ENCODE results near the gene PRKAR1B.

PRKAR1B gene

DNA sequence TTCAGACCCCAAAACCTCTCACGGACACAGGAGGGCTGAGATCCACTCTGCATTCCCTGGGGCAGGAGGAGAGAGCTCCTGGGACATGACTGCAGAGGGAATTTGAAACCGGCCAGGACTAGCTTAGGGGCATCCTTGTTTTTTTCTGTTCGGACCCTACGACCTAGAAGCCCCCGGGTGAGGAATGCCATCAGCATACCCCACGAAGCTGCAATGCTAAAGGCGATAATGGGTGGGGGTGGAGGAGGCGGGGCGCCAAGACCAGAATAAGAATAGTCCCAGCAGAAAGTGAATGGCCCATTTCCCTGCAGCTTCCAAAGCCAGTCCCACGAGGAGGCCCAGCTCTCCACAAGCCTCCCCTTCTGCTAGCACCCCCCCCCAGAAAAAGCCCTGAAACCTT lies 211.5 kb downstream of the PRKAR1B start:
- no peak for DNase-seq (ENCODE audit: low spot score)
- TF ChIP-seq, protein P1, sequence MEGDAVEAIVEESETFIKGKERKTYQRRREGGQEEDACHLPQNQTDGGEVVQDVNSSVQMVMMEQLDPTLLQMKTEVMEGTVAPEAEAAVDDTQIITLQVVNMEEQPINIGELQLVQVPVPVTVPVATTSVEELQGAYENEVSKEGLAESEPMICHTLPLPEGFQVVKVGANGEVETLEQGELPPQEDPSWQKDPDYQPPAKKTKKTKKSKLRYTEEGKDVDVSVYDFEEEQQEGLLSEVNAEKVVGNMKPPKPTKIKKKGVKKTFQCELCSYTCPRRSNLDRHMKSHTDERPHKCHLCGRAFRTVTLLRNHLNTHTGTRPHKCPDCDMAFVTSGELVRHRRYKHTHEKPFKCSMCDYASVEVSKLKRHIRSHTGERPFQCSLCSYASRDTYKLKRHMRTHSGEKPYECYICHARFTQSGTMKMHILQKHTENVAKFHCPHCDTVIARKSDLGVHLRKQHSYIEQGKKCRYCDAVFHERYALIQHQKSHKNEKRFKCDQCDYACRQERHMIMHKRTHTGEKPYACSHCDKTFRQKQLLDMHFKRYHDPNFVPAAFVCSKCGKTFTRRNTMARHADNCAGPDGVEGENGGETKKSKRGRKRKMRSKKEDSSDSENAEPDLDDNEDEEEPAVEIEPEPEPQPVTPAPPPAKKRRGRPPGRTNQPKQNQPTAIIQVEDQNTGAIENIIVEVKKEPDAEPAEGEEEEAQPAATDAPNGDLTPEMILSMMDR (IDR thresholded peaks at IDR 0.05): no peak
- peak overlapping the region; percentile 90 for H3K4me3 ChIP-seq
- peak overlapping the region; percentile 95 to 100 for H3K27ac ChIP-seq

DNA sequence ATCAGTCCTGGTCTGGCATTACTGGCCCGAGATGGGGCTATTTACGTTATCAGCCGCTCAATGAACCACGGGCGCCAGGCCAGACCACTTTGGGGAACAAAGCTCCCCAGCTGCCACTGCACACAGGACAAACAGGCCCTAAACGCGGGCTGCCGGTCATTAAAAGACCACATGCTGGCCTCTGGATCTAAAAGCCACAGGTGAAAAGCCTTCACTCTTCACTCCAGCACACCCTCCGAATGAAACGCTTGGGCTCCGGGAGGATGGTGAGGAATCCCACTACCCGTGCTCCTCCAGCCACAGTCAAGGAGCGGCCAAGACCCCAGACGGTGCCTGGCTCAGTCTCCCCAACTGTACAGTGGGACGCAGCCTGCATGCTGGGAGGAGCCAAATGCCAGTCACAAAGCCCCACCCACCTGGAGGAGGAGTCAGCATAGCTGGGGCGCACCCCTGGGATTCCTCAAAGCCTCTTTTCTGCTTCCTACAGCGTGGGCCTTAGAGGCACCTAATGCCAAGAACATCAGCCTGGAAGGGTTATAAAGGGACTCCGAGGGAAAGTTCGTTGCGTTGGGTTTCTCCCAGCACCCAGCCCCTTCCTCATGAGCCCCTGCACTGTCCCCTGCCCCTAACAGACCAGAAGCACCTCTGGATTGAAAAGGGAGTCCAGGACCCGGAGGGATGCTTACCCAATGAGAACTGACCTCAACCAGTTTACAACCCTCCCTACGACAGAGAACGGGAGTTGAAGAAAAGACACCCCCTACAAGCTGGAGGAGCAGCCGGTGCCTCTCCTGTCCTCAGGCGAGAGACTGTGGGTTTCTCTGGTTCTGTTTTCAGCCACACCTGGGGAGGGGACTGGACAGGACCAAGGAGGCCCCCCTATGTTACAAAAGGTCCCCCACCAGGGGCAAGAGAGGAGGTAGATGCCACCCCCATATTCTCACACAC lies 212.2 kb downstream of the PRKAR1B start:
- H3K27ac ChIP-seq: peak overlapping the region; percentile 95 to 100
- TF ChIP-seq, protein P1 (IDR thresholded peaks at IDR 0.05): no peak
- no peak for DNase-seq (ENCODE audit: low spot score)
- H3K4me3 ChIP-seq: peak overlapping the region; percentile 90

DNA sequence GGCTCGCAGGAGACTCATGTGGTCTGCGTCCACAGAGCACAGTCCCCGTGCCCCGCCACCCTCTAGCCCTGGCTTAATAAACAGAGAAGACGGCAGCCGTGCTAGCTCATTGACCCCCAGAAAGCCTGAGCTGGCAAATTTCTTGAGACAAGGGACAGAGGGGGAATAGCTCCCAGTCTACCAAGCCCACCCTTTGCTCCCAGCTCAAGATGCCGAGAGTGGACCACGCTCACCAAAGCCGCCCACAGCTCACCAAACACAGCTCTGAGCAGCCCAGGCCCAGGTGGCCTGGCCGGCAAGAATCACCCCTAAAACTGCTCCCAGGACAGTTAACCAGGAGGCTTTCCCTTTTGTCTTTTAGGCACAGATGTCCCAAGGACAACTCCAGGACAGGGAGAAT lies 212.8 kb downstream of the PRKAR1B start:
- DNase-seq (ENCODE audit: low spot score): no peak
- TF ChIP-seq, protein P1 (IDR thresholded peaks at IDR 0.05): no peak
- peak overlapping the region; percentile 90 for H3K4me3 ChIP-seq
- H3K27ac ChIP-seq: peak overlapping the region; percentile 95 to 100

DNA sequence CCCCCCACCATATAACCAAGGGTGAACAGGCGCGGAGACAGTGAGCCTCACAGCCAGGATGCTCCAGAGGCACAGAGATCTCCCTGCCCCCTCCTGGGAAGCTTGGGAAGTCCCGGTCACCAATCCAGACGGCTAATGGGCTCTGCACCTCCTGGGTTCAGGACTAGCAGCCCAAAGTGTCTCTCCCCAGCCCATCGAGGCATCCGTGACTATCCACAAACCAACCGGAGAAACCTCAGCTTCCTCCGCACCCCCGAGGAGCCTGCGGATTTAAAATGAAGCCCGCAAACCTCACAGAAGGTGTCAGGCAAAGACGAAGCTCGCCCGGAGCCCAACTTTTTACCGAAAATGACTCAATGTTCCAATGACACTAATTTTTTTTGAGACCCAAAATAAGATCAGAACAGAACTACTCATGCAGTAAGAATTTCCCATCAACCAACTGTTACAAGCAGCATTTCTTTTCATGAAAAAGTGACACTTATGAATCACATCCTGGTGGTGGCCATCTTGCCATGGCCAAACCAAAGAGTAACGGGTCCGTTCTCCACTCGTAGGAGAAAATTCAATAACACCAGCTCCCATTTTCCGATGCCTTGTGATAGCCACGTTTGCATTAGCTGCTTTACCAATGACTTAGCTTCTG lies 213.4 kb downstream of the PRKAR1B start:
- Histone ChIP-seq H3K4me3 (peak overlapping the region; percentile 90), H3K27ac (peak overlapping the region; percentile 95 to 100)
- no peak for DNase-seq (ENCODE audit: low spot score)
- TF ChIP-seq, protein P1 (IDR thresholded peaks at IDR 0.05): no peak

DNA sequence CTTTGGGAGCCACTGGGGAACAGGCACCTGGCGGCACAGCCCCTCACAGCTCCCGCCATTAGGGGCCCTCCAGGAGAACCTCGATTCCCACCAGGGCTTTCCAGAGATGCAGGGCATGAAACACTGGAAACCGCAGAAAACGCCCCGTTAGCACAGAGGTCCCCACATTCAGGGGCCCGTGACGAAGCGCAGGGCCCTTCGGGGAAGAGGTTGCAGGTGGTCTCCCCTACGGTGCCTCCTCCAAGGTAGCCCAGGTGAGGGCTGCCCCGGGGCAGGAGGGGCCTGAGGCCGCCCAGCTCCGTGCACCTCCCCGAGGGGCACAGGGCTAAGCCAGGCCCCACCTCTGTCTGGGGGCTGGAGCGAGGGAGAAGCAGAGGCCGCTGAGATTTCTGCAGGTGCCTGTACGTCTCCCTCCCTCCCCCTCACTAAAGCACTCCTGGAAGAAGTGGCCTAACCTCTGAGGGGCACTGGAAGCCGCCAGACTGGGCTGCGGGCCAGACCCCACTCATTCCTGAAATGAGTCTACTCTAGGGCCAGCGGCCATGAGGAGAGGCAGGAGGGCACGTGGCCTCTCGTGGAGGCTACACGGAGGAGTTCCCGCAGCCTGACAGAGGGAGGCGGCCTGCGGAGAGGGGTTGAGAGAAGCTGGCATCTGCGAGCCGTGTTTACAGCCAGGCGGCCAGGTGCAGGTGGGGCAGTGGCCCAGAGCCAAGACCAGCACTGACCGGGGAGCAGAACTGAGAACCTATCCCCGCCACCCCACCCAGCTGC lies 214.4 kb downstream of the PRKAR1B start:
- no peak for DNase-seq (ENCODE audit: low spot score)
- peak overlapping the region; percentile 95 to 100 for H3K27ac ChIP-seq
- TF ChIP-seq, protein P1 (IDR thresholded peaks at IDR 0.05): no peak
- H3K4me3 ChIP-seq: peak overlapping the region; percentile 90

DNA sequence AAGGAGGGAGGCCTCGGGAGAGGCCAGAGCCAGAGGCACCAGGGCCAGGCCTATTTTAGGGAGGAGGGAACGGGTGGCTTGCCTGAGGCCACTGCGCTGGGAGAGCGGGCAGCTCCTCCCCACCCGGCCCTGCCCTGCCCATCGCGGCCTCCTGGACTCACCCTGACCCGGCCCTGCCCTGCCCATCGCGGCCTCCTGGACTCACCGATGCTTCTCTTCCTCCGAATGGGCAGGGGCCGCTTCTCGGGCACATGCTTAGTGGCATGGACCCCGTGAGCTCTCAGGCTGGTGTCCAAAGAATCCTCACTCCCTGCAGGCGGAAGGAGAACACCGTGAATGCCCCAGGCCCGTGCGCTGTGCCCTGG lies 215.0 kb downstream of the PRKAR1B start:
- no peak for DNase-seq (ENCODE audit: low spot score)
- H3K4me3 ChIP-seq: peak overlapping the region; percentile 90
- H3K27ac ChIP-seq: peak overlapping the region; percentile 95 to 100
- TF ChIP-seq, protein P1 (IDR thresholded peaks at IDR 0.05): no peak
